ENCODE measurements around the gene AAR2. TPM values are rescaled to one million over a fixed set of nuclear protein-coding genes. Genes with fewer than 3 reads are reported as not detected.

The AAR2 gene
- polyA plus RNA-seq, 1 of the 3 experiments (the other 2 are of a cell fraction) = 17.4 TPM

GRCh38 chr20:36285746-36286447 lies 49.6 kb downstream of the AAR2 start:
- no peak overlapping the region for H3K9ac ChIP-seq
- H2AFZ ChIP-seq (ENCODE audit: low read depth) = no peak overlapping the region
- no peaks in the 10 kb centered on the region for H3K36me3 ChIP-seq (replicated peaks in 1 of 2; ENCODE audit: control insufficient read depth in 1 of 2, insufficient read depth in 2 of 2, low read length in 1 of 2)
- no peak for DNase-seq
- ChIA-PET POLR2A (no interaction called here), CTCF (interaction anchor here (1.1 to 1.2 kb wide), 2 partner anchors 72 to 153 kb away, joined by 3 read pairs; no protein-coding TSS in a partner anchor)
- no peaks in the 10 kb centered on the region for H4K20me1 ChIP-seq (ENCODE audit: insufficient read depth)
- no peaks in the 10 kb centered on the region for H3K4me1 ChIP-seq (ENCODE audit: control insufficient read depth in 1 of 2, insufficient read depth in 2 of 2, low read depth in 1 of 2, low read length in 1 of 2)
- WGBS (ENCODE audit: low lambda C conversion rate) = 60% methylated on average over 9 of the region's 11 CpGs
- TF ChIP-seq NRF1 (IDR thresholded peaks at IDR 0.05; ENCODE audit: low read depth, low read length) (no peak), PBX3 (IDR thresholded peaks at IDR 0.05) (no peak), TAF1 (IDR thresholded peaks at IDR 0.05; ENCODE audit: borderline replicate concordance, low read depth, low read length) (no peak), RFX5 (IDR thresholded peaks at IDR 0.05; ENCODE audit: low read length) (no peak), RXRA (IDR thresholded peaks at IDR 0.05; ENCODE audit: borderline replicate concordance, low read depth) (no peak), FOXM1 (IDR thresholded peaks at IDR 0.05; ENCODE audit: low read depth) (no peak), USF1 (IDR thresholded peaks at IDR 0.05; ENCODE audit: borderline replicate concordance, low read depth) (no peak), TEAD4 (IDR thresholded peaks at IDR 0.05; ENCODE audit: borderline replicate concordance, insufficient read depth) (no peak), JUND (IDR thresholded peaks at IDR 0.05) (no peak), FOXJ3 (CRISPR knock-in tag; IDR thresholded peaks at IDR 0.05) (no peak)
- no peak overlapping the region for H3K4me2 ChIP-seq
- no peaks in the 10 kb centered on the region for H3K9me2 ChIP-seq
- H3K79me2 ChIP-seq (ENCODE audit: insufficient read depth) = no peaks in the 10 kb centered on the region
- no peak overlapping the region for H3K4me3 ChIP-seq (ENCODE audit: low read depth in 2 of 2, low read length in 1 of 2)
- no peak overlapping the region for H3K27ac ChIP-seq (ENCODE audit: low read depth in 2 of 2, low read length in 1 of 2)
- H3F3A ChIP-seq (replicated peaks; ENCODE audit: insufficient read depth) = no peaks in the 10 kb centered on the region
- H3K27me3 ChIP-seq (ENCODE audit: insufficient read depth) = no peaks in the 10 kb centered on the region; the same call in 1 of the 2 replicates
- no peaks in the 10 kb centered on the region for H3K9me3 ChIP-seq

- no peak for DNase-seq
- Histone ChIP-seq H3K36me3 (replicated peaks in 1 of 2; ENCODE audit: control insufficient read depth in 1 of 2, insufficient read depth in 2 of 2, low read length in 1 of 2) (no peaks in the 10 kb centered on the region), H3K4me2 (no peak overlapping the region), H3K4me1 (ENCODE audit: control insufficient read depth in 1 of 2, insufficient read depth in 2 of 2, low read depth in 1 of 2, low read length in 1 of 2) (no peaks in the 10 kb centered on the region), H2AFZ (ENCODE audit: low read depth) (no peak overlapping the region), H3F3A (replicated peaks; ENCODE audit: insufficient read depth) (no peaks in the 10 kb centered on the region), H4K20me1 (ENCODE audit: insufficient read depth) (no peaks in the 10 kb centered on the region), H3K4me3 (ENCODE audit: low read depth in 2 of 2, low read length in 1 of 2) (no peak overlapping the region), H3K9me2 (no peaks in the 10 kb centered on the region), H3K9ac (no peak overlapping the region), H3K27me3 (ENCODE audit: insufficient read depth) (no peaks in the 10 kb centered on the region; the same call in none of the 2 replicates), H3K27ac (ENCODE audit: low read depth in 2 of 2, low read length in 1 of 2) (no peak overlapping the region), H3K9me3 (no peaks in the 10 kb centered on the region), H3K79me2 (ENCODE audit: insufficient read depth) (no peaks in the 10 kb centered on the region)
- POLR2A ChIA-PET = no interaction called here
- 22% methylated on average over 5 of the region's 5 CpGs for WGBS (ENCODE audit: low lambda C conversion rate)
- CTCF ChIA-PET = interaction anchor here (1.1 kb wide), 1 partner anchor 142 kb away, joined by 3 read pairs; no protein-coding TSS in a partner anchor
- TF ChIP-seq YY1 (IDR thresholded peaks at IDR 0.05; ENCODE audit: low read depth) (no peak), RCOR1 (IDR thresholded peaks at IDR 0.05; ENCODE audit: low read length) (no peak), GABPA (IDR thresholded peaks at IDR 0.05; ENCODE audit: low read depth) (no peak), FOXM1 (IDR thresholded peaks at IDR 0.05; ENCODE audit: low read depth) (no peak), ZBTB33 (IDR thresholded peaks at IDR 0.05; ENCODE audit: borderline replicate concordance, low read depth) (no peak), JUND (IDR thresholded peaks at IDR 0.05) (no peak), RAD21 (IDR thresholded peaks at IDR 0.05; ENCODE audit: low read length) (no peak), MXI1 (IDR thresholded peaks at IDR 0.05; ENCODE audit: low read depth, low read length) (no peak), POLR2AphosphoS5 (IDR thresholded peaks at IDR 0.05; ENCODE audit: low read depth, low read length) (no peak), FOSL2 (IDR thresholded peaks at IDR 0.05; ENCODE audit: borderline replicate concordance, low read depth) (no peak), SMC3 (IDR thresholded peaks at IDR 0.05; ENCODE audit: low read depth, low read length) (no peak), FOXJ3 (CRISPR knock-in tag; IDR thresholded peaks at IDR 0.05) (no peak), EP300 (IDR thresholded peaks at IDR 0.05; ENCODE audit: borderline replicate concordance in 1 of 2, low read depth in 1 of 2, low read length in 1 of 2) (no peak), MAX (IDR thresholded peaks at IDR 0.05; ENCODE audit: low read depth) (no peak)
These were observed 61.4 kb downstream of the AAR2 start for GRCh38 chr20:36297656-36298055.

All from SK-N-SH (cell line).